MCF 10A (cell line): Measurements from ENCODE around the gene B4GALT1. TPM values are rescaled to one million over a fixed set of nuclear protein-coding genes. Genes with fewer than 3 reads are reported as not detected.
A peak's percentile ranks its signal among the peaks of the same experiment; 100 is the strongest.

ENCODE experiments used
- BruUV-seq: library from RNA; stranded (reverse); fragments of 400-500 nt; replicated peaks from 2 replicates; lab custom pipeline; 2021; lab: Mats Ljungman, UMichigan
- CTCF ChIA-PET: fragments of 300-600 bp; sonication (Branson Sonifier 250); formaldehyde crosslinking; extraction: SDS; loops from one replicate; lab custom pipeline; 2021; ENCODE audit warnings: antibody characterized with exemption, inconsistent platforms; lab: Yijun Ruan, JAX
- POLR2A ChIA-PET: fragments of 300-600, 350-650 bp; sonication (Branson Sonifier 250); formaldehyde crosslinking; extraction: SDS; loops from one replicate; lab custom pipeline; 2020; ENCODE audit warnings: antibody characterized with exemption, inconsistent platforms; lab: Yijun Ruan, JAX
- DNase-seq: peaks from one replicate; pipeline ENCODE4 v3.0.0-alpha.2; 2018; ENCODE audit not compliant: unreplicated experiment
- H3K27ac Mint-ChIP-seq: one replicate; pipeline ENCODE4 v1.8.0; 2022; ENCODE audit warnings: mild to moderate bottlenecking, low read depth, mixed read lengths; ENCODE audit not compliant: unreplicated experiment
- H3K27me3 Mint-ChIP-seq: one replicate; pipeline ENCODE4 v1.8.0; 2022; ENCODE audit warnings: mixed read lengths; ENCODE audit not compliant: insufficient read depth, unreplicated experiment
- H3K36me3 Mint-ChIP-seq: one replicate; pipeline ENCODE4 v1.8.0; 2022; ENCODE audit warnings: mild to moderate bottlenecking, moderate library complexity, mixed read lengths; ENCODE audit not compliant: insufficient read depth, unreplicated experiment
- H3K4me1 Mint-ChIP-seq: one replicate; pipeline ENCODE4 v1.8.0; 2022; ENCODE audit warnings: mixed read lengths; ENCODE audit not compliant: insufficient read depth, unreplicated experiment
- H3K4me3 Mint-ChIP-seq: one replicate; pipeline ENCODE4 v1.8.0; 2022; ENCODE audit warnings: mild to moderate bottlenecking, moderate library complexity, mixed read lengths; ENCODE audit not compliant: unreplicated experiment
- H3K9me3 Mint-ChIP-seq: one replicate; pipeline ENCODE4 v1.8.0; 2022; ENCODE audit warnings: mixed read lengths; ENCODE audit not compliant: unreplicated experiment
- intact Hi-C: fragments of 100-400 bp; cut with micrococcal nuclease; formaldehyde crosslinking; loops from 2 replicates; pipeline ENCODE4 v1.14.1; 2022
- total RNA-seq: library from RNA; stranded (reverse); gene quantifications from 2 replicates; pipeline ENCODE4 v1.2.3, GENCODE V29; 2022
- TF ChIP-seq, protein P1 (sequence below): fragments of 200-600 bp; IDR thresholded peaks from one replicate; pipeline ENCODE4 v1.8.0; 2022; ENCODE audit warnings: antibody characterized with exemption, mild to moderate bottlenecking; ENCODE audit not compliant: unreplicated experiment

Gene B4GALT1
- total RNA-seq, 1 experiment from 2014 or later = 184 TPM

DNA sequence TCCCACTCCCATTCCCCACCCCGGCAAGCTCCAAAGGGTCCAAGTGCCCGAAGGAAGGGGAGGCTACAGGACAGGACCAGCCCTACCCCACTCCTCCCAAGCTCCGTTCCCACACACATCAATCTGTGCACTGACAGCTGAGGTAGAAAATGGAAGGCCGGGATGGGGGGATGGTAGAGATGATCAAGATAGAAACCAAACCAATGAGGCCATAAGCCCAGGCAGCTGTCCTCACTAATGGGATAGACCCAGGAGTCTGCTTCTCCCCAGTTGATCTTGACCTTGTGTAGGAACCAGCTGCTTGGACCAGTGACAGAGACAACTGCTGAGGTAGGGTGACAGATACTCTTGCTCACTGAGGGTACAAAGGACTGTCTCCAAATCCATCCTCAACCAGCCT lies 38.6 kb downstream of the B4GALT1 start:
- peak overlapping the region; percentile 92 for H3K27ac Mint-ChIP-seq
- no peaks in the 10 kb centered on the region for H3K9me3 Mint-ChIP-seq
- peaks cover 100% of the 10 kb centered on the region for H3K36me3 Mint-ChIP-seq
- TF ChIP-seq, protein P1, sequence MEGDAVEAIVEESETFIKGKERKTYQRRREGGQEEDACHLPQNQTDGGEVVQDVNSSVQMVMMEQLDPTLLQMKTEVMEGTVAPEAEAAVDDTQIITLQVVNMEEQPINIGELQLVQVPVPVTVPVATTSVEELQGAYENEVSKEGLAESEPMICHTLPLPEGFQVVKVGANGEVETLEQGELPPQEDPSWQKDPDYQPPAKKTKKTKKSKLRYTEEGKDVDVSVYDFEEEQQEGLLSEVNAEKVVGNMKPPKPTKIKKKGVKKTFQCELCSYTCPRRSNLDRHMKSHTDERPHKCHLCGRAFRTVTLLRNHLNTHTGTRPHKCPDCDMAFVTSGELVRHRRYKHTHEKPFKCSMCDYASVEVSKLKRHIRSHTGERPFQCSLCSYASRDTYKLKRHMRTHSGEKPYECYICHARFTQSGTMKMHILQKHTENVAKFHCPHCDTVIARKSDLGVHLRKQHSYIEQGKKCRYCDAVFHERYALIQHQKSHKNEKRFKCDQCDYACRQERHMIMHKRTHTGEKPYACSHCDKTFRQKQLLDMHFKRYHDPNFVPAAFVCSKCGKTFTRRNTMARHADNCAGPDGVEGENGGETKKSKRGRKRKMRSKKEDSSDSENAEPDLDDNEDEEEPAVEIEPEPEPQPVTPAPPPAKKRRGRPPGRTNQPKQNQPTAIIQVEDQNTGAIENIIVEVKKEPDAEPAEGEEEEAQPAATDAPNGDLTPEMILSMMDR = no peak
- POLR2A ChIA-PET = interaction anchor here (1.0 to 14.7 kb wide), 3 partner anchors 22 to 98 kb away, joined by 3 to 242 read pairs (median 9); partner anchors contain the start of gene B4GALT1
- CTCF ChIA-PET = interaction anchor here (0.6 to 1.3 kb wide), 2 partner anchors 42 to 137 kb away, joined by 3 read pairs; no protein-coding TSS in a partner anchor
- BruUV-seq = no TSS peak
- no peak overlapping the region for H3K4me3 Mint-ChIP-seq
- peaks cover 60% of the 10 kb centered on the region for H3K4me1 Mint-ChIP-seq
- intact Hi-C loops = no loop called here
- no peak for DNase-seq
- no peaks in the 10 kb centered on the region for H3K27me3 Mint-ChIP-seq

DNA sequence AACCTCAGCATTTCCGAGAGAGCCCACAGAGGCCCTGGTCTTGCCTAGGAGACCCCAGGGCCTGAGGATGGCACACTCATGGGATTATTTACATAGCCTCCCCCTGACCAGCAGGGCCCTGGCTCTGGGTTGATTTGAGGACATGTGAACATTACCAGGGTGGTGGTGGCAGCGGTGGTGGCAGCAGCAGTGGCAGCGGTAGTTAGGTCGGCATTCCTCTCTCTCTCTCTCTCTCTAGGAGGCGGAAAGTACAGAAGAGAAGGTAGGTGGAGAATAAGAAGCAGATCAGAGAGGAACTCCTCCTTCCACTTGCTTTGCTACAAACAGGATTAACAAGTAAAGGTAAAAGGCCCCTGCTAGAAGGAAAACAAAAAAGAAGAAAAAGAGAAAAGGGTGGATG lies 39.3 kb downstream of the B4GALT1 start:
- peaks cover 55% of the 10 kb centered on the region for H3K4me1 Mint-ChIP-seq
- H3K27ac Mint-ChIP-seq = peak overlapping the region; percentile 21
- CTCF ChIA-PET = no interaction called here
- intact Hi-C loops = no loop called here
- BruUV-seq = no TSS peak
- no peaks in the 10 kb centered on the region for H3K27me3 Mint-ChIP-seq
- TF ChIP-seq, protein P1 = no peak
- peaks cover 100% of the 10 kb centered on the region for H3K36me3 Mint-ChIP-seq
- no peak for DNase-seq
- no peak overlapping the region for H3K4me3 Mint-ChIP-seq
- POLR2A ChIA-PET = interaction anchor here (2.3 to 14.7 kb wide), 2 partner anchors 19 to 35 kb away, joined by 7 to 242 read pairs; partner anchors contain the start of gene B4GALT1
- no peaks in the 10 kb centered on the region for H3K9me3 Mint-ChIP-seq

DNA sequence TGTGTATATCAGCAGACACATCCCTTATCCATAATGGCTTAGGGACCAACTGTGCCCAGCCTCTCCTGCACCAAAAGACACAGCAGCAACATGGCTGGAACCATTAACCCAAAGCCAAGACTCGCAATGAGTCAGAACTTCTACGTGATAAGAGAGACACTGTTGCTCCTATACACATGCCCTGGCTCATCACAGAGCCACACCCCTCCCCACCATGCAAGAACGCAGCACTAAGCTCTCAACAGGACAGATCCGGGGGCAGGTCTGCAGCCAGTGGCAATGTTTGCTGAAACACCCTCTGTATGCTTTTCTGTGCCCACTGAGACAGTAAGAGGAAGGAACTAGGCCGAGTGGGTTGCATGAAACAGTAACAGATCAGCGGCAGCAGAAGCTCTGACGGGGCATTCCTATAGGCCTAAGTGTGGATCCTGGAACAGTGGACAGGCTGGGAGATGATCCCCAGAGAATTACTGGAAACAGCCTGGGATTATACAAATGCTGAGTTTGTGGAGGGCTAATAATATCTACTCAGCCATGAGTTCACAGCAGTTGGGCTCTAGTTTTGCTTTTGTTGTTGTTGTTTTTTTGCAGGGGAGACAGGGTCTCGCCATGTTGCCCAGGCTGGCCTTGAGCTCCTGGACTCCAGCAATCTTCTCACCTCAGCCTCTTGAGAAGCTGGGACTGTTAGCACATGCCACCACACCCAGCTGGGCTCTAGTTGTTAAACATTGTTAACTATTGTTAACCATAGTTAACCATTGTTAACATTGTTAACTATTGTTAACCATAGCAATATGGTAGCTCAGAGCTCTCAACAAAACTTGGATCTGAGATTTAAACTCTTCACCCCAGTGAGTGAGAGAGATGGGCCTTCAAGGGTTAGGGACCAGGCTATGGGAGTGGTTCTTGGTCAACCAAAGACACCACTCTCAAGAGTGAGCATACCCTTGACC lies 41.0 kb downstream of the B4GALT1 start:
- no peaks in the 10 kb centered on the region for H3K27me3 Mint-ChIP-seq

More for the DNA sequence above, 41.0 kb downstream of the B4GALT1 start:
- no peak for DNase-seq
- Mint-ChIP-seq H3K9me3 (no peaks in the 10 kb centered on the region), H3K4me1 (peaks cover 40% of the 10 kb centered on the region), H3K36me3 (peaks cover 100% of the 10 kb centered on the region), H3K27ac (no peak overlapping the region), H3K4me3 (no peak overlapping the region)
- TF ChIP-seq, protein P1 = no peak
- intact Hi-C loops = no loop called here
- ChIA-PET POLR2A (interaction anchor here (0.5 to 14.7 kb wide), 8 partner anchors 9 to 92 kb away, joined by 3 to 242 read pairs (median 4); partner anchors contain the start of gene B4GALT1), CTCF (interaction anchor here (1.0 to 1.4 kb wide), 3 partner anchors 33 to 100 kb away, joined by 3 to 5 read pairs (median 3); no protein-coding TSS in a partner anchor)
- no TSS peak for BruUV-seq
